Measurements from ENCODE around the gene RBM14. TPM values are rescaled to one million over a fixed set of nuclear protein-coding genes. Genes with fewer than 3 reads are reported as not detected.

The RBM14 gene
- total RNA-seq, result 47.3 and 49.4 TPM in 2 replicates

DNA sequence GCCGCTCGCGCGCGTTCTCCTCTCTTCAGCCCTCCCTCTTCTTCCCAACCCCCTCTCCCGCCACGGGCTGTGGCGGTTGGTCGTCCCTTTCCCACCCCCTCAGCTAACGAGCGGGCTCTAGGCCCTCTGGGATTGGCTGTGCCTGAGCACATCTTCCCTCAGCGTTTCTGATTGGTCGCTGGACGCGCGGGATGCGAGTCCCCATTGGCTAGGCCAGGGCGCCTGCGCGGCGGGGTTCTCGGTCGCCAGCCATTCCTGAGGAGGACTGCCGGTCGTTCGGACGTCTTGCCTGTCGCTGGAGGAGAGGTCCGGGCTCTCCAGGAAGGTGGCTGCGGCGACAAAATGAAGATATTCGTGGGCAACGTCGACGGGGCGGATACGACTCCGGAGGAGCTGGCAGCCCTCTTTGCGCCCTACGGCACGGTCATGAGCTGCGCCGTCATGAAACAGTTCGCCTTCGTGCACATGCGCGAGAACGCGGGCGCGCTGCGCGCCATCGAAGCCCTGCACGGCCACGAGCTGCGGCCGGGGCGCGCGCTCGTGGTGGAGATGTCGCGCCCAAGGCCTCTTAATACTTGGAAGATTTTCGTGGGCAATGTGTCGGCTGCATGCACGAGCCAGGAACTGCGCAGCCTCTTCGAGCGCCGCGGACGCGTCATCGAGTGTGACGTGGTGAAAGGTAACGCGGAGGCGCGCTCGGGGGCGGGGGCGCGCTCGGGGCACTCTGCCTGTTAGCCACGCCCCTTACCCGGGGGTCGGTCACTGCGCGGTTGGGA, at the start of gene RBM14:
Gene RBM14 (plus strand): TSS at position 252 of the 776 bp plus-strand sequence. CDS start 91 bp downstream, at position 343.

DNA sequence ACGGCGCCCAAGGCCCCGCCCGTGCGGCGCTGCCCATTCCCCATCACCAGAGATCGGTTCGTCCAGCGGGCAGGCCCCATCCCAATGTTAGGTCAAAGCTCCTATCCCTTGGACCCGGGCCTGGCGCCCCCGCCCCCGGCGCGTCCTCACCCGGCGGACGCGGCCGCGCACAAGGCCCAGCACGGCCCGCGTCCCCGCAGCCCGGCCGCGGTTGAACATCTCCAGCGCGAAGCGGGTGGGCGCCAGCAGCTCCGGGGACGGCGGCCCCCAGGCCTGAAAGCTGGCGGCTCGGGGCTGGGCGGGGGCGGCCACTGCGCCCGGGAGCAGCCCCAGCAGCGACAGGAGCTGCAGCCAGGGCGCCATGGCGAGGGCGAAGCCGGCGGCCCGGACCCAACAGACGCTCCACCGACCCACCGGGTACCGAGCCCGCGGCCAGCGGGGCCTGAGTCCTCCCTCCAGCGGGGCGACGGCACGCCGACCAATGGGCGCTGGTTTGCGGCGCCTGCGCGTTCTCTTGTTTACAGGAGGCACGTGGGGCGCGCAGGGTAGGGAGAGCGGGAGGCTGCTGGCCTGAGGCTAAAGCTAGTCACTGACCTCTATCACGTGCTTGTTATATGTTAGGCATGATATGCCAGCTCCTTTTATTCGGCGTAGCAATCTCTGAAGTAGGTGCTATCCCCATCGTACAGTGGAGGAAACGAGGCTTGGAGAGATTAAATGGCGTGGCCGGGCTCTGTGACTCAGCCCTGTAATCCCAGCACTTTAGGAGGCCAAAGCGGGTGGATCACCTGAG, 48.1 kb upstream of the RBM14 start, which contains the start of gene CTSF:
Gene CTSF (minus strand): TSS at position 483 of the 793 bp plus-strand sequence. CDS start 120 bp downstream, at position 363.

DNA sequence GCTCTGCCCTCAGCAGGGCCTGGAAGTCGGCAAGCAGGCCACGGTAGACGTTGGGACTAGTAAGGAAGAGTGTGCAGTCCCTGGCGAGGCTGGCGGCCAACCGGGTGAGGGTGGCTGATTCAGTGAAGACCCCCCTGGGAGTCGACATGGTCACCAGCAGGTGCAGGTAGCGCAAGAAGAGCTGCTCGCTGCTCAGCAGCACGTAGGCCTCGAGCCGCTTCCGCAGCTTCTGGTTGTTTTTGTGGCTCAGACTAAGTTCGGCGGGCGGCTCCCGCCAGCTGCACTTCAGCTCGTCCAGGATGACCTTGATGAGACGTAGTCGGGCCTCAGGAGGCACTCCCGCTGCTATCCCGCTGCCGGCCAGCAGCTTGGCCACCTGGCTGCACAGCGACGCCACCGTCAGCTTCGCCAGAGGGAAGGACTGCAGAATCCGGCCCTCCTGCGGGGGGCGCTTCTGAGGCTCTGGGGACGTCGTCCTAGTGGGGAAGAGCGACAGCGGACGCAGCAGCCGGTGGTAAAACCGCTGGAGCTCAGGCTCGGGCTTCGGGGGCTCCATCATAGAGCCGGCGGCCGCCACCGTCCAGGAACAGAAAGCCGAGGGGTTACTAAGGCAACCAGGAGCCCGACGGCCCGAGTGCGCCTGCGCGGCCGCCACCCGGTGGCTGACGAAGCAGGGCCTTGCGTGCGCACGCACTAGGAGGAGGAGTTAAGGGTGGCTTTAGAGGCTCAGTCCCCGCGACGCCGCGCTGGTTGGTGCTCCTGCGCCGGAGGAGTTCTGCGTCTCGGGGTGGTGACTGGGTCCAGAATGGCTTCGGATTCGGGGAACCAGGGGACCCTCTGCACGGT, 23.8 kb upstream of the RBM14 start, which contains the start of the genes CCDC87 and CCS:
Gene CCDC87 (minus strand): TSS at position 607 of the 846 bp plus-strand sequence. CDS start 48 bp downstream, at position 559.
Gene CCS (plus strand): TSS at position 729 of the 846 bp plus-strand sequence. CDS start 77 bp downstream, at position 806.

GRCh38 chr11:66638177-66639065, 22.0 kb downstream of the RBM14 start, which contains the start of gene RBM4:
Gene RBM4 (plus strand): TSS chr11:66638703. CDS start chr11:66639712, 1,009 bp downstream.

Other genes starting within 250 kb of the RBM14 start
- 3.7 and 4.9 TPM in 2 replicates for gene SLC29A2, start 244.9 kb upstream of the RBM14 start, total RNA-seq
- gene NPAS4, start 195.6 kb upstream of the RBM14 start, total RNA-seq, result not detected in 2 replicates
- 69.3 and 72.1 TPM in 2 replicates for gene MRPL11, start 177.8 kb upstream of the RBM14 start, total RNA-seq
- 4.0 and 4.3 TPM in 2 replicates for gene PELI3, start 149.7 kb upstream of the RBM14 start, total RNA-seq
- 52.1 and 56.9 TPM in 2 replicates for gene DPP3, start 136.2 kb upstream of the RBM14 start, total RNA-seq
- 21.9 and 24.2 TPM in 2 replicates for gene BBS1, start 106.0 kb upstream of the RBM14 start, total RNA-seq
- 19.8 and 20.4 TPM in 2 replicates for gene ZDHHC24, start 70.6 kb upstream of the RBM14 start, total RNA-seq
- not detected in 2 replicates for gene ACTN3, start 69.7 kb upstream of the RBM14 start, total RNA-seq
- gene CTSF, start 48.0 kb upstream of the RBM14 start, total RNA-seq, result 6.7 and 8.3 TPM in 2 replicates
- 0.15 TPM in 1 of 2 replicates, not detected in the other for gene CCDC87, start 23.6 kb upstream of the RBM14 start, total RNA-seq
- 28.2 and 29.4 TPM in 2 replicates for gene CCS, start 23.4 kb upstream of the RBM14 start, total RNA-seq
- gene RBM4, start 22.1 kb downstream of the RBM14 start, total RNA-seq, result 102 and 106 TPM in 2 replicates
- gene RBM4B, start 61.3 kb downstream of the RBM14 start, total RNA-seq, result 15.0 and 19.0 TPM in 2 replicates
- gene SPTBN2, start 112.6 kb downstream of the RBM14 start, total RNA-seq, result 0.89 and 2.0 TPM in 2 replicates
- 21.0 and 21.2 TPM in 2 replicates for gene RCE1, start 226.8 kb downstream of the RBM14 start, total RNA-seq
- gene LRFN4, start 240.4 kb downstream of the RBM14 start, total RNA-seq, result 36.1 TPM in 2 replicates

Data from bronchus fibroblast of lung (primary cell).